GM18505 (cell line): ENCODE data around the gene TTC17.

Experiments used
- ATAC-seq: cut with Tn5 transposase; IDR thresholded peaks from one replicate; pipeline ENCODE4 v1.9.1; 2021; ENCODE audit not compliant: unreplicated experiment
- POLR2A ChIP-seq: IDR thresholded peaks from 4 replicates; pipeline ENCODE4 v1.6.1; 2011; ENCODE audit warnings: borderline replicate concordance; ENCODE audit not compliant: insufficient read depth, insufficient read length; ENCODE audit errors: extremely low read depth

The TTC17 gene

DNA sequence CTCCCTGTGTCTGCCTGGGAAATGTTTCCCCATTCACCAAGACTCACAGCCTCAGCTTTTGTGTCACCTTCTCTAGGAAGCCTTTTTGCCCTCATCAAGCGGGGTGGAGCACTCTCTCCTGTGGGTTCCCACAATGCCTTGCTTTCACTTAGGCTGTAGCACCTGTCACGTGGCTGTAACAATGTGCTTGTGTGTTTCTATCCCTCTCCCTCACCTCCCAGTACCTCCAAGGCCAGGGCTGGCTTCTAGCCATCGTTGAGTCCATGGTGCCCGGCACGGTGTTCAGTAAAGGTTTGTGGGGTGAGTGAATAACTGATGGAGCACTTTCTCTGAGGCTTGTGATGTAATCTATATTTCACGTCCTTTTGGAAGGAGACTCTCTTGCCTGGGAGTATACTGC, 153.2 kb downstream of the TTC17 start:
- no peak for ATAC-seq
- no peak for TF ChIP-seq POLR2A

DNA sequence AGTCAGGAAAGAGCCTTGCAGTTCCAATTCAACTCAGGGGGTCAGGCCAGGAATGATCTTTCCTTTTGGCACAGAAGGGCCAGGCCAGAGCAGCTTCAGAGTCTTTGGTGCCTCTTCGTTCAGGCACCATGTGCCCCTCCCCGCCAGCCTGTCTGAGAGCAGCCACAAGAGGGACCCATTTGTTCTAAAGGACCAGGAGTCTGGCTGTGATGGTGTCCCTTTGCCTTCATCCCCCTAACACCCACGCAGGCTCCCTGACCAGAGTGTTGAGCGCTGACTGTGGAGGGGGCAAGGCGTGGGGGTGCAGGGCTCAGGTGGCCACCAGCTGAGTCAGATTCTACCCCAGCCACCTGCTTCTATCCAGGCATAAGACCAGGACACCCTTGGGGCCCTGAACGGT, 156.4 kb downstream of the TTC17 start:
- ATAC-seq: no peak
- TF ChIP-seq POLR2A: no peak

DNA sequence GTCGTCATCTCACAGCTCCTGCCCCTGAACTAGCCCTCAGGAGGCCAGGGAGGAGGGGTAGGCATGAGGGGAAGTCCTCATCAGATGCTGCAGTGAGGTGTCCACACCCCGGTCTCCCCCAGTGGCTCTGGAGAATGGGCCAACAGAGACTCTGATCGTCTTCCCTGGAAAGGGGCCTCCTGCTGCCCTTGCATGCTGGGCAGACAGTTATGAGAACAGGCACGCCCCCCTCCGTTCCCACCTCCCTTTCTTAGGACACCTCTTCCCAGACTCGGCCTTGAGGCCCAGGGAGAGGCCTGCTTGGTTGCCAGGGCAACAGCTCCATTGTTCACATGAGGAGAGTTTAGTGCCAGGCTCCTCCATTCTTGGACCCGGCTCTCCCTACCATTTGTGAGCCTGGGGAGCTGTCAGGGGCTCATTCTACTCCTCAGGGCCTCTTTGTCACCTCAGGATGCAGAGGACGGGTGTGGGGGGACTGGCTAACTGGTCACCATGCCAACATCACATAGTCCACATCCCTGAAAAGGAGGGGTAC, 157.7 kb downstream of the TTC17 start:
- ATAC-seq: no peak
- TF ChIP-seq POLR2A: no peak

DNA sequence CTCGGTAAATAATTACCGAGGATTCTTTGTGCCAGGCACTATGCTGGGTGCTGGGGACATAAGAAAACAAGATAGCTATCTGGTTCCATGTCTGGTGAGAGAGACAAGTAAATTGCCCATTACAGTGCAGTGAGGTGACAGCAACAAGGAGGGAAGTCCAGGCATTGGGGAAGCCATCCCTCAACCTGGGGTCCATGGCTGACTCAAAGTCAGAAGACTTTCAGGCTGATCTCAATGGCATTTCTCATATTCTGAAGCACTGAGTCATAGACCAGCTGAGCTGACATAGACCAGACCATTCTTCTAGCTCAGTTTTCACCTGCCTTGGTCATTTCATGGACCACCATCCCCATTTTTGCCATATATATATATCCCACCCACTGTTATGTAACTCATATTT, 158.8 kb downstream of the TTC17 start:
- no peak for TF ChIP-seq POLR2A

DNA sequence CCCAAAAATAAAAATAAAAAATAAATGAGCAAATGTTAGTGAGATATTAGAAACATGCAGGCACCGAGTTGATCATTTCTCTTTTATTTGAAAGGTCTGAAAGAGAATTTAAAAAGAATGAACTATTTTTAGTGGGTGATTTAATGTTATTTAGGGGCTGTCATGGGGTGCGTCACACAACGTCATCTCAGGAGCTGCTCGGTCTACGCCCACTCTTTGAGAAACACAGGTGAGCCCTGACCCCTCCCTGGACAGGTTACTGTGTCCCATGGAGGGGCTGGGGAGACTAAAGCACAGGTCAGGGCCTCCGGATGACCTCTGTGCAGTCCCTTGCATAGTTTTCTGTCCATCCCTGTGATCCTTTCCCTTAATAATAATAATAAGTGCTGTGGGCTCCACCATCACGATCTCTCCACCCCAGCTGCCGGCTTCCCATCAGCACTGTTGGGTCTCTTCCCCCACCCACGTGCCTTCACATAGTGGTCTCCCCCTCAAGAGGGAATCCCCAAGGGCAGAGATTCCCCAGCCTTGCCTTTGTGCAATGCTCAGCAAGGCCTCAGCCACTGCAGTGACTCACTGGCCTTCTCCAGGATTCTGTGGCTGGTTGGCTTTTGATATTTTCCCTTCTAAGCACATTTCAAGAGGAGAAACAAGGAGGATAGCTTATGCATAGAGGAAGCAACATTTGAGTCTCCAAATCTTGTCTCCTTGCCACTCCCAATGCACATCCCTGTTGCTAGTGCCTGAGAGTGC, 159.9 kb downstream of the TTC17 start:
- no peak for TF ChIP-seq POLR2A
- ATAC-seq: no peak

More for the DNA sequence above, 158.8 kb downstream of the TTC17 start:
- ATAC-seq: no peak

DNA sequence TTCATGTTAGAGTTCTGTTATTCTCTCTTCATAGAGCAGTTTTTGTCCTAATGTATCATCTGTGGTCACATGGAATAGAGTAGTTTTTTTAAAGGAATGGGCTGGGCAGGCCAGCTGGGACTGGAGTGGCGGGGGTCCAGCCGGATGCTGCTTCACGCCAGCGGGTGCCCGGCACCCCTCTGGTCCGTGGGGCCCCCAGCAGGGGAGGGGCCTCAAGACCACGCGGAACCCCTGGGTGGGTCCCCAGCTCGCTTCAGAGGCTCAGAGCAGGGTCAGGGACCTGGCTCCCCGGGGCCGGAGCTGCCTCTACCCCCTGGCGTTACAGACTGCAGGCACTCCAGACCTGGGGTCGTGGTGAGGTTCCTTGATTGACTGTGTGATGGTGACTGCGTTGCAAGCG, 162.8 kb downstream of the TTC17 start:
- TF ChIP-seq POLR2A: no peak
- ATAC-seq: no peak

DNA sequence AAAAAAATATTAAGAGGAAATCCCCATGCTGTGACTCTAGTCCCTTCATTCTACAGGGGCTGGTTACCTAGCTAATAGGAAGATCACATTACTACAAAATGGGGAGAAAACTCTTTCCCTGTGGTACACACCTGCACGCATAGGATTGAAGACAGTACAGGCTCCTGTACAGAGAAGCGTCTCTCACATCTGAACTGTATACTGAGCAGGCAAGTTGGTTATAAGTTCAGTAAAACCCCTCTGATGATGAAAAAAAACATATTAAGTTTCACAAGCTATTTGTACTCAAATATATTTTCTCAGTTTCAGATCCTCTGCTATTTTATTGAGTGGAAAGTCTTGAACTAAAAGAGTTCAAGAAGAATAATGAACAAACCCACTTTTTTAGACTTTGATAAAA, 164.9 kb downstream of the TTC17 start:
- no peak for TF ChIP-seq POLR2A
- ATAC-seq: no peak

DNA sequence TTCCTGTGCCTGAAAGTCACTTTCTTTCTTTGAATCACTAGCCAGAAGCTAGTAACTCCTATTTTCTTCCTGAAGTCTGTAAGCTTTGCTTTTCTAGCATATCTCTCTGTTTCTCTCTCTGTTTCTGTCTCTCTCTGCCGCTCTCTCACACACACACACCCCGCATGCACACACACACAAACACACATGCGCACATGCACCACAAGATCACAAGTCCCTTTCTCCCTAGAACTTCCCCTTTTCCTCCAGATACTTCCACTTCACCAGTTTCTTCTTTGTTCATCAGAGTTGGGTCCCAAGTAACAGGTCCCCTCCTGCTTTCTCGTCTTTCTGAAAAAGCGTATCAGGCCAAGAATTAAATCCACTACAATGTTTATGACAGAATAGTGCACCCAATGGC, 173.3 kb downstream of the TTC17 start:
- no peak for ATAC-seq
- TF ChIP-seq POLR2A: no peak

DNA sequence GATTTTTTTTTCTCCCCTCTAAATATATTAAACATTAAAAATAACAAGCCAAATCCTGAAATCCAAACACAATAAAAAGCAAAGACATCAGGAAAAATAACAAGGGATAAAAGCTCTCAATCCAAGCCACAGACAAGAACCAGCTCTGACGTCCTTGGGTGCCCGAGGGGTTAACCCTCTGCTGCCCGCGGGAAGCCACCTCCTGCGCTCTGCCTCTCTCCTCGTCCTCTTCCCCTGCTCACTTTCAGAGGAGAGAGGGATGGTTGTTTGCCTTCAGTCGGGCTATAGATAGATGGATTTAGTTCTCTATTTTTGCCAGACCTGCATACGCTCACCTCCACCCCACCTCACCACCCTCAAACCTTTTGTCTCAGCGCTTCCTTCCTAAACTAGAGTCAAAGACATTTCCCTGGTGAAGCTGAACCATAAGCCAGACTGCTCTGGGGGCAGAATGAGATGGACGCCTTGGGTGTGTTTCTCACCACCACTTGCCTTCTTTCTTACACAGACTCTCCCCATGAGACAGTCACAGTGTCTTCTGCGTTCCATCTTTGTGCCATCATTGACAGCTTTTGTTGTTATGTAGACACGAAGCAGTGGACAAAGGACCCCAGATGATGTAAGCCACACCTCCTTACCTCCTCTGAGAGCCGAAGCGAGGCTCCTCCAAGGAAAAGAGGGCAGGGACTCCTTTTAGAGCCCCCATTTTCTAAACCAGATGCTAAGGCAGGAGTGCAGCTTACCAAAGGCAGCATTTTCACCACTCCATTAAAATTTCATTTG, 179.3 kb downstream of the TTC17 start:
- TF ChIP-seq POLR2A: no peak
- ATAC-seq: no peak

DNA sequence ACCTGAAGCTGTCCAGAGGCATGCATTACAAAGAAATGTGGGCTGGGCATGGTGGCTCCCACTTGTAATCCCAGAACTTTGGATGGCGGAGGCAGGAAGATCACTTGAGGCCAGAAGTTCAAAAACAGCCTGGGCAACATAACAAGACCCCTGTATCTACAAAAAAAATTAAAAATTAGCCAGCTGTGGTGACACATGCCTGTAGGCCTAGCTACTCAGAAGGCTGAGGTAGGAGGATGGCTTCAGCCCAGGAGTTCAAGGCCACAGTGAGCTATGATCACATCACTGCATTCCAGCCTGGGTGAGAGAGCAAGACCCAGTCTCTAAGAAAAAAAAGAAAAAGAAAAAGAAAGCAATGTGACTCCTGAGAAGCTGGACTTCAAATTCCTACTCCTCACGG, 183.3 kb downstream of the TTC17 start:
- ATAC-seq: no peak
- no peak for TF ChIP-seq POLR2A

DNA sequence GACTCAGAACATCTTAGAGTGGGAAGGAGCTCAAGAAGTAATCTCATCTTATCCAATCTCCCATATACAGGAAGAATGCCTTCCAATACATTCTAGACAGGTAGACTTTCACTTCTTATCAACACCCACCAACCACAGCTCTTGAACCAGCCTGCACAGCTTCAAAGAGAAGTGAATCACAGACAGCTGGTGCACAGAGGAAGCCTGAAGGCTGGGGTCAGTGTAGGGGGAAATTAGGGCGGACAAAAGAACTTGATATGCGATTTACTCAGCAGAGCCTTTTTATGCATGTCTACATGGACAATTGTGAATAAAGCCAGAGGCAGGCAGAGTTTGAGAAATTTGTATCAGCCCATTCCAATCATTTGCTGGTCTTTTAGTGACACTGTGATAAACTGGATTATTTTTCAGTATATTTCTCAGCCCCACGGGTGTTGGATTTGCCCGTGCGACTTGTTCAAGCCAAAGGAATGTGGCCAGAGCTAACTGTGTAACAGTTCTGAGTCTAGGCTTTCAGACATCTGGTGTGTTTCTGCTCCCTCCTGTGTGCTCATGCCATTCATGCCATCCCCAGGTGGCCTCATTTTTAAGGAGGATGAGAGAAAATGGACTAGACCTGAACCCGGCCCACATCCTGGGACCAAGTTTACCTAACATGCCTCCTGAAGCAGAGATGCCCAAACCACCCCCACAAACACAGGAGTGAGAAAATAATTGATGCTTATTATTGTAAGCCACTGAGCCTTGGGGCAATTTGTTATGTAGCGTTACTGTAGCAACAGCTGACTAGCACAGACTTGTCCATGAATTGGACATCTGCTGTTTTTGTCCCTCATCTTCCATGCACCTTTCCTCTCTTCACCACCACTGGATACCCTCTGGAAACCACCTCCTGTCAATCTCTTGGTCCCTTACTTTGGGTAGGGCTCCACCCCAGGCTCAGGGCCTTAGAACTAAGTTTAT, 184.3 kb downstream of the TTC17 start:
- TF ChIP-seq POLR2A: no peak
- ATAC-seq: no peak
